GM18517 (cell line): ENCODE data around the gene ACVR1B.

Experiments used
- ATAC-seq: cut with Tn5 transposase; IDR thresholded peaks from one replicate; pipeline ENCODE4 v1.9.1; 2021; ENCODE audit warnings: mild to moderate bottlenecking, moderate library complexity; ENCODE audit not compliant: unreplicated experiment

ACVR1B gene

DNA sequence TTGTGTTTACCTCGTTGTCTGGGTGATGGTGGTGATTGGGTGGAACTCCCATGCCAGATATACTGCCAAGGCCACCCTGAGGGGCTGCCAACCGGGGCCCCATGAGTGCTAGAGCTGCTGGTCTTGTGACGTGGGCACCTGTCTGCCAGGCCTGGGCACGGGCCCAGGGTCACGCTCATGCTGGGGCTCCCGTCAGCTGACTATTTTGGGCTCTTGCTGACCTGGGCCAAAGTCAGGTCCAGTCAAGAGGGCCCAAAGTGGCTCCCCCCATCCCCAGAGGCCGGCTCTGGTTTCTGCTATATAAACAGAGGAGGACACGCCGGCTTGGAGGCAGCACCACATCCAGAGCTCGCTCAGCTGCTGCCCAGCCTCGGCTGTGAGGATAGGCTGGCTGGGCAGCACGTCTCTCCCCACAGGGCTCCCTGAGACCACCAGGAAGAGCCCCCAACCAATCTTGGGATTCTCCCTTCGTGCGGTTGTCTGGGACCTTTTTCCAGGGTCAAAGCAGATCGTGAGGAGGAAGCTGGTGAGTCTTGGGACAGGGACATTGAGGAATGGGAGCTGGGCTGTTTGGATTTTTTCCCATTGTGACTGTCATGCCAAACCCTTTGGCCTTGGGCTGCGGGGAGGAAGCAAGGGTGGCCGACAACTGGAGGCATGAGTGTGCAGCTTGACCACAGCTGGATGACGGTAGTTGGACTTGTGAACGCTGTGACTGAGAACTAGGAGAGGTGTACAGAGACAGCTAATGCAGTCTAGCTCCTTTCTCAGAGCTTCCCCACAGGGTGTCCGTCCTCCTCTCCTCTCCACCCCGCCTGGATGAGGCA lies 92.1 kb downstream of the ACVR1B start:
- ATAC-seq = no peak

DNA sequence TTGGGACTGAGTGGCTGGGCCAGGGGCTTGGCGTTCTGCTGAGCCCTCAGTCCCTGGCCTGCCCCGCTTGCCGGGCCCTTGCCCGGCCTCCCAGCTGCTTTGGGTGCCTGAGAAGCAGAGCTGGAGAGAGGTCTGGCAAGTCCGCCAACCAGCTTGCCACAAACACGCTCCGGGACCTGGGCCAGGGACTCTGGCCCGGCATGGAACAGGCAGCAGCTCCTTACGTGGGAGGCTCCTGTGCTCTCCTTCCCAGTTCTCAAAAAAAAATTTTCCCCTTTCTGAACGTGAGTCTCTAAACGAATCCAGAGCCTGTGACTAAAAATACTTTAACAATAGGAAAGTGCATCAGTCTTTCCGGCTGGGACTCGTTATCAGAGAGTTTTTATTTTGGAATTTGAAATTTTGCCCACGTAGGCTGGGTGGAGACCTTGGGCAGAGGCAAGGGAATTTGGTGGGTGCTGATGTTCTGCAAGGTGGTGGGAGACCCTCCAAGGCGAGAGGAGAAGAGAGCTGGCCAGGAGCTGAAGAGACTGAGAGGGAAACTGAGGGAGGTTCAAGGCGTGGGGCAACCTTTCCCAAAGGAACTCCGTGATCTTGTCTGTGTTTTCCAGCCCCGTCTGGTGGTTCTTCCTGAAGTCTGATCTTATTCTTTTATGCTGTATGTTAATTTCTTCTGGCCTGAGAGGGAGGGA lies 92.9 kb downstream of the ACVR1B start:
- ATAC-seq = no peak

DNA sequence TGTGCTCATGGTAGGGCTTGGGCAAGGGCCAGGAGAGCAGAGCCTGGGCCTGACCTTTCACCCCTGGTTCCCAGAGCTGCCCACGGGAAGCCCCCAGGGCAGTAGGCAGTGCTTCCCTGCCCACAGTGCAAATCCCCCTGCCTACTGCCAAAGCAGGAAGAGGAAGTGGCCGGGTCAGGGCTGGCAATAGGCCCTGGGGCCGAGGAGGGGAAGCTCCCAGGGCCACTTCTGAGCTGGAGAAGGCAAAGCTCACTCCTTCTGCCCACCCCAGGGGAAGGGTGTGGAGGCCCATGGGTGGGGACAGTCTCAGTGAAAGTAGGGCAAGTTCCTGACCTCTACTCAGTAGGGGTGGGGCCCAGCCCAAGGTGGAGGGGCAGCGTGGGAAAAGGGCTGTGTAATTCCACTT lies 94.3 kb downstream of the ACVR1B start:
- no peak for ATAC-seq
